DMS 273 (cell line): ENCODE data around the gene MAPKAPK3.

Source experiments
- DNase-seq: peaks from one replicate; lab custom pipeline; 2025; ENCODE audit not compliant: unreplicated experiment; lab: John Stamatoyannopoulos, UW

MAPKAPK3 gene

GRCh38 chr3:50625231-50626182 lies 8.6 kb downstream of the MAPKAPK3 start:
- no peak for DNase-seq

- DNase-seq: no peak
Observed at GRCh38 chr3:50626401-50626800, 9.4 kb downstream of the MAPKAPK3 start.

- DNase-seq: peak; percentile 50
Observed at GRCh38 chr3:50627407-50628051, 10.6 kb downstream of the MAPKAPK3 start.

GRCh38 chr3:50628601-50629000 lies 11.7 kb downstream of the MAPKAPK3 start:
- no peak for DNase-seq

- no peak for DNase-seq
Observed at GRCh38 chr3:50630394-50630793, 13.4 kb downstream of the MAPKAPK3 start.

GRCh38 chr3:50630877-50631276 lies 13.9 kb downstream of the MAPKAPK3 start:
- DNase-seq: peak; percentile 26

- DNase-seq: peak; percentile 51
Observed at GRCh38 chr3:50632450-50632849, 15.5 kb downstream of the MAPKAPK3 start.

GRCh38 chr3:50633230-50633790 lies 16.4 kb downstream of the MAPKAPK3 start:
- DNase-seq: no peak

- no peak for DNase-seq
Observed at GRCh38 chr3:50635066-50635465, 18.1 kb downstream of the MAPKAPK3 start.

GRCh38 chr3:50637011-50637410 lies 20.1 kb downstream of the MAPKAPK3 start:
- DNase-seq: no peak

- no peak for DNase-seq
Observed at GRCh38 chr3:50637945-50638344, 21.0 kb downstream of the MAPKAPK3 start.

GRCh38 chr3:50639055-50639494 lies 22.1 kb downstream of the MAPKAPK3 start:
- DNase-seq: no peak

GRCh38 chr3:50642382-50642781 lies 25.4 kb downstream of the MAPKAPK3 start:
- no peak for DNase-seq

GRCh38 chr3:50644561-50644960 lies 27.6 kb downstream of the MAPKAPK3 start:
- DNase-seq: no peak

GRCh38 chr3:50645378-50645777 lies 28.4 kb downstream of the MAPKAPK3 start:
- DNase-seq: no peak

GRCh38 chr3:50648313-50648712 lies 31.4 kb downstream of the MAPKAPK3 start:
- peak; percentile 69 for DNase-seq

GRCh38 chr3:50648944-50649343 lies 32.0 kb downstream of the MAPKAPK3 start:
- DNase-seq: no peak

GRCh38 chr3:50649451-50649931 lies 32.5 kb downstream of the MAPKAPK3 start:
- peak; percentile 45 for DNase-seq

GRCh38 chr3:50650018-50650417 lies 33.1 kb downstream of the MAPKAPK3 start:
- DNase-seq: no peak

- DNase-seq: peak; percentile 59
Observed at GRCh38 chr3:50651445-50651844, 34.5 kb downstream of the MAPKAPK3 start.

- DNase-seq: peak; percentile 21
Observed at GRCh38 chr3:50651920-50652529, 35.1 kb downstream of the MAPKAPK3 start.
